ENCODE data around the gene IGF2R.

The IGF2R gene

DNA sequence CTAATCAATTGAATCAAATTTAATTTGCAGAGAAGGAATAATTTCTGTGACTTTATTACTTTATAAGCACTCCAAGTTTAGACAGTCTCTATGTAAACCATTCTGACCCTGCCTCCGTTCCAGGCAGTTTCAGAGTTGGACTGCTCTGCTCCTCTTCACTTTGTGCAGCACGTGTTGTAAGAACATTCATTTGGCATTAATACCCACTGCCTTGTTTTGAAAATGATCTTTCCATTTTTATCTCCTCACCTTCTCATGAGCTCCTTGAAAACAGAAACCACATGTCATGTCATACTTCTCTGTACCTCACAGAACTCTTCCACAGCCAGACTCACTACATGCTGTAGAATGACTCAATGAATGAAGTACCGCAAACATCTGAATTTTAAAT, 178.3 kb downstream of the IGF2R start:
- TF ChIP-seq, protein P1, sequence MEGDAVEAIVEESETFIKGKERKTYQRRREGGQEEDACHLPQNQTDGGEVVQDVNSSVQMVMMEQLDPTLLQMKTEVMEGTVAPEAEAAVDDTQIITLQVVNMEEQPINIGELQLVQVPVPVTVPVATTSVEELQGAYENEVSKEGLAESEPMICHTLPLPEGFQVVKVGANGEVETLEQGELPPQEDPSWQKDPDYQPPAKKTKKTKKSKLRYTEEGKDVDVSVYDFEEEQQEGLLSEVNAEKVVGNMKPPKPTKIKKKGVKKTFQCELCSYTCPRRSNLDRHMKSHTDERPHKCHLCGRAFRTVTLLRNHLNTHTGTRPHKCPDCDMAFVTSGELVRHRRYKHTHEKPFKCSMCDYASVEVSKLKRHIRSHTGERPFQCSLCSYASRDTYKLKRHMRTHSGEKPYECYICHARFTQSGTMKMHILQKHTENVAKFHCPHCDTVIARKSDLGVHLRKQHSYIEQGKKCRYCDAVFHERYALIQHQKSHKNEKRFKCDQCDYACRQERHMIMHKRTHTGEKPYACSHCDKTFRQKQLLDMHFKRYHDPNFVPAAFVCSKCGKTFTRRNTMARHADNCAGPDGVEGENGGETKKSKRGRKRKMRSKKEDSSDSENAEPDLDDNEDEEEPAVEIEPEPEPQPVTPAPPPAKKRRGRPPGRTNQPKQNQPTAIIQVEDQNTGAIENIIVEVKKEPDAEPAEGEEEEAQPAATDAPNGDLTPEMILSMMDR (IDR thresholded peaks at IDR 0.05; ENCODE audit: low read depth, low read length), result no peak
- no peak for DNase-seq (ENCODE audit: extremely low read depth, low read depth)

DNA sequence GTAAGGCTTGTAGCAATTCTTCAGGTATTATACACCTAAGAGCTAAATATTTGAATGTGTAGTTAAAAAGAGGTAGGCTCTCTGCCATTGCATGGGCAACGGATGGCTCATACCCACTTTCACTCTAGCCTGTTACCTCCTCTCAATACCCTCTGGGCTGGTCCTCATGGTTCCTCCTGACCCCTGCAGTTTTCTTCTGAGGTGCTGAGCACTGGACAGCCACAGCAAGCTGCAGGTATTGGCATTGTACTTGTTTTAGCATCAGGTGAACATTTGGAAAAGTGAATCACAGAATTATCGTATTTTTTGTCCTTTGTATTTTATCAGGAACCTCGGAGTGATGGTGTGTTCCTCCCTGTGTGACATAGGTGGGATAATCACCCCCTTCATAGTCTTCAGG, 185.6 kb downstream of the IGF2R start:
- TF ChIP-seq, protein P1 (IDR thresholded peaks at IDR 0.05; ENCODE audit: low read depth, low read length), result no peak
- DNase-seq (ENCODE audit: extremely low read depth, low read depth), result no peak

- no peak for DNase-seq (ENCODE audit: extremely low read depth, low read depth)
These were observed 188.0 kb downstream of the IGF2R start for GRCh38 chr6:160156842-160157241.

DNA sequence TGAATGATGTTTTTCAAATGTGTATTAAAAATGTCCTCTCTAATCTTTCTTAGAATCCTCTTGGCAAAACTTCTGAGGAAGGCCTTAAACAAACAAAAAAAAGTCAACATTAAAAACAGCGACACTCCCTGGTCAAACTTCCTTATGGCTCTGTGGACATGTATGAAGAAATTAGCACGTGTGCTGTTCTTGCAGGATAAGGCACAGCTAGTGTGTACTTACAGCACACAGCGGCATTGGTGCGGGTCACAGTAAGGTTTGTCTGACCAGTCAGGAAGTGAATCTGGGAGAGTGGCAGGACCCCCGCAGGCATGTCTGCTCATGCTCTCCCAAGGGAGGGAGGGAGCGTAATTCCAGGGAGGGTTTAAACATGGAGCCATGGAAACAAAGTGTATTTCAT, 191.6 kb downstream of the IGF2R start:
- DNase-seq (ENCODE audit: extremely low read depth, low read depth), result no peak
- TF ChIP-seq, protein P1 (IDR thresholded peaks at IDR 0.05; ENCODE audit: low read depth, low read length), result peak; percentile 7

More at GRCh38 chr6:160156842-160157241, 188.0 kb downstream of the IGF2R start:
- TF ChIP-seq, protein P1 (IDR thresholded peaks at IDR 0.05; ENCODE audit: low read depth, low read length), result no peak

Measured in AG09319 (cell line).